AG10803 (cell line): ENCODE results near the gene GALNT17.

ENCODE experiments used
- DNase-seq: peaks from one replicate; pipeline ENCODE4 v3.0.0; 2010; ENCODE audit warnings: low read depth
- H3K4me3 ChIP-seq: 2 replicates; pipeline ENCODE4 v1.5.1; 2011; ENCODE audit warnings: mild to moderate bottlenecking, low read length, control low read depth
- CTCF ChIP-seq: conservative IDR thresholded peaks from 2 replicates; pipeline ENCODE4 v1.5.1; 2011; ENCODE audit warnings: mild to moderate bottlenecking, low read length, control low read depth, inconsistent platforms

The GALNT17 gene

GRCh38 chr7:71708710-71709109 lies 576.8 kb downstream of the GALNT17 start:
- no peak overlapping the region for H3K4me3 ChIP-seq
- no peak for TF ChIP-seq CTCF
- no peak for DNase-seq

GRCh38 chr7:71710442-71710841 lies 578.5 kb downstream of the GALNT17 start:
- no peak overlapping the region for H3K4me3 ChIP-seq
- no peak for TF ChIP-seq CTCF
- DNase-seq: no peak

GRCh38 chr7:71712653-71713180 lies 580.8 kb downstream of the GALNT17 start:
- DNase-seq: no peak
- TF ChIP-seq CTCF: no peak
- no peak overlapping the region for H3K4me3 ChIP-seq

- DNase-seq: no peak
- no peak overlapping the region for H3K4me3 ChIP-seq
- no peak for TF ChIP-seq CTCF
These were observed 584.7 kb downstream of the GALNT17 start for GRCh38 chr7:71716690-71717089.

GRCh38 chr7:71718563-71718962 lies 586.6 kb downstream of the GALNT17 start:
- H3K4me3 ChIP-seq: no peak overlapping the region
- DNase-seq: no peak
- no peak for TF ChIP-seq CTCF

- H3K4me3 ChIP-seq: no peak overlapping the region
- TF ChIP-seq CTCF: no peak
- no peak for DNase-seq
These were observed 589.8 kb downstream of the GALNT17 start for GRCh38 chr7:71721742-71722141.

GRCh38 chr7:71723859-71724258 lies 591.9 kb downstream of the GALNT17 start:
- no peak for DNase-seq
- TF ChIP-seq CTCF: no peak
- H3K4me3 ChIP-seq: no peak overlapping the region
